HG03354 (cell line): Measurements from ENCODE around the gene MAN1C1.
"Not testable (repeated sequence)": the region's sequence is repeated elsewhere in the genome, so short reads cannot be mapped to it uniquely, and the experiment has no call there.

ENCODE experiments used
- ATAC-seq: cut with Tn5 transposase; IDR thresholded peaks from one replicate; pipeline ENCODE4 v1.9.1; 2021; ENCODE audit warnings: mild to moderate bottlenecking; ENCODE audit not compliant: unreplicated experiment, poor library complexity, severe bottlenecking

Gene MAN1C1

DNA sequence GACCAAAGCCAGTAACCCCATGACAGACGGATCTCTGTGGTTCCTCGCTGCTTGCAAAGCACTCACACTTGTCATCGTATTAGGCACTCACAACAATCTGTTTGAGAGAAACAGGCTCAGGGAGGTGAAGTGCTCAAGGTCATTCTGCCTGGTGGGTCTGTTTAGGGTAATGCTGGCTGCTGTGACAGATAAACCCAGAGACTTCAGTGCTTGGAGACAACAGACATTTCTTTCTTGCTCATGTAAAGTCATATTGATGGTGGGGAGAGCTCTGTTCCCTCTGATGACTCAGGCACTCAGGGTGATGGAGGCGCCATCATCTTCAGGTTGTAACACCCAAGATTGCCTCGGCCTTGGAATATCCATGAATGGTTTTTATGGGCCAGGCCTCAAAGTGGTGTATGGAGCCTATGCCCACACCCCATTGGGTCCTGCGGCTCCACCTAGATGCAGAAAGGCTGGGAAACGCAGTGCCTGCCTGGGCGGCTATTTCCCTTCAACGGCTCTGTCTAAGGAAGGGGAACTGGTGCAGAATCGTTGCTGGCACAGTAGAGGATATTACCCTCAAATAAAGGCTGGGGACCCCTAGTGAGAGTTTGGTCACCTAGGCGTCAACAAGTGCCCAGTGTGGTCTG, 111.8 kb downstream of the MAN1C1 start:
- no peak for ATAC-seq

- ATAC-seq, result no peak
Observed at GRCh38 chr1:25729045-25729444, 112.5 kb downstream of the MAN1C1 start.

GRCh38 chr1:25729790-25730644, 113.4 kb downstream of the MAN1C1 start:
- ATAC-seq, result no peak

DNA sequence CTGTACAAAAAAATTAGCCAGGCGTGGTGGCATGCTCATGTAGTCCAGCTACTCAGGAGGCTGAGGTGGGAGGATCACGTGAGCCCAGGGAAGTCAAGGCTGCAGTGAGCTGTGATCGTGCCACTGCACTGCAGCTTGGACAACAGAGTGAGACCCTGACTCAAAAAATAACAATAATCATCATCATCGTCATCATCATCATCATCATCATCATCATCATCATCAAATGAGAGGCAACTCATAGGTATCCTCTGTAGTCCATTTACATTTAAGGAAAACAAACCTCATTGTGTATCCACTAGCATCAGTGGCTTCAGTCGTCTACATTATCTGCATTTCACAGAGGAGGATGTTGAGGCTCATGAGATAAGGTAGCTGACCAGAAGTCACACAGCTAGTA, 114.6 kb downstream of the MAN1C1 start:
- no peak for ATAC-seq

- ATAC-seq, result no peak
Observed at GRCh38 chr1:25731626-25732370, 115.2 kb downstream of the MAN1C1 start.

GRCh38 chr1:25732821-25733220, 116.2 kb downstream of the MAN1C1 start:
- ATAC-seq, result no peak

- ATAC-seq, result no peak
Observed at GRCh38 chr1:25733271-25733670, 116.7 kb downstream of the MAN1C1 start.

DNA sequence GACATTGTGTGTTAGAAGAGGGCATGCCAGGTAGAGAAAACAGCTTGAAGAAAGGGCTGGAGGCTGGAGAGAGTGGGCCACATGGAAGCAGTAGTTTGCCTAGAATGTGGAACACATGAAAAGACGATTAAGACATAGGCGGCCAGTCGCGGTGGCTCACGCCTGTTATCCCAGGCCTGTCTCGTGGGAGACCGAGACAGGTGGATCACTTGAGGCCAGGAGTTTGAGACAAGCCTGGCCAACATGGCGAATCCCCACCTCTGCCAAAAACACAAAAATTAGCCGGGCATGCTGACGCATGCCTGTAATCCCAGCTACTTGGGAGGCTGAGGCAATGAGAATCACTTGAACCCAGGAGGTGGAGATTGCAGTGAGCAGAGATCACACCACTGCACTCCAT, 118.4 kb downstream of the MAN1C1 start:
- ATAC-seq, result not testable (repeated sequence)

DNA sequence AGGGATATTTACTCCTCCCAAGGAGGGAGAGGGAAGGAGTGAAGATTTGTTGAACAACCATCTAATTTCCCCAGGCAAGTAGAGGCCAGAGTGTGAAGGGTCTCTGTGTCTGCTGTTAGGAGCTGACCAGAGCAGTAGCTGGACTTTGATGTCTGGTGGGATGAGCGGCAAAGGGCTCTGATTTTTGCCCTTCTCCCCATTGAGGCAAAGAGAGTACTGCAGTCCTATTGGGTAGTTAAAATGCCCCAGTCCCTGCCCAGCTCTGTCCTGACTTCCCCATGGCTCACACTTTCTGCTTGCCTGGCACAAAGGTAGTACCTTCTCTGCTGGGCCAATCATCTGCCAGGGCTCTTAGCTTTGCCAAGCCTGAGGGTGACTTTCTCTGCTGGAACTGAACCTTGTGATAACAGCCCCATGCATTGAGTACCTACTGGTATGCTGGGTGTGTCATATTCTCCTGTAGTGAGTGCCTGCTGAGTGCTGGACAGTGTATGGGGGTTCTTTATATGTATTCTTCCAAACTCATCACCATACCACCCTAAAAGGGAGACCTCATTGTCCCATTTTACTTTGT, 119.5 kb downstream of the MAN1C1 start:
- no peak for ATAC-seq

DNA sequence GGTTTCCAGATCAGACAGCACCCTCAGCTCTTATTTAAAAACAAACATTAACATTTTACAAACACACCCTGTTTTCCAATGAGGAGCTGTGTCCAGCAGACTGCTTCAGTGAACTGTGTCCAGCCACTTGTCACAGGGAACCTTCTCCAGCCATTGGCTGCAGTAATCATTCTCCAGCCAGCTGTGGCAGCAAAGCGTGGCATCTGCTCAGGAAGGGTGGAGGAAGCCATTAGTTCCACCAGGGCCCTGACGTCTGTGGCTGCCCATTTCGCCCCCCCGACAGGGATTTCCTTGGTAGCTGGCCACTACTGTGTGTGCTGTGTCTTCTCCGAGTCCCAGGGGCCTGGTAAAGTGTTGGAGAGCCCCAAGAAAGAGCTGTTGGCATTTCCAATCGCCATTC, 120.5 kb downstream of the MAN1C1 start:
- ATAC-seq, result no peak

DNA sequence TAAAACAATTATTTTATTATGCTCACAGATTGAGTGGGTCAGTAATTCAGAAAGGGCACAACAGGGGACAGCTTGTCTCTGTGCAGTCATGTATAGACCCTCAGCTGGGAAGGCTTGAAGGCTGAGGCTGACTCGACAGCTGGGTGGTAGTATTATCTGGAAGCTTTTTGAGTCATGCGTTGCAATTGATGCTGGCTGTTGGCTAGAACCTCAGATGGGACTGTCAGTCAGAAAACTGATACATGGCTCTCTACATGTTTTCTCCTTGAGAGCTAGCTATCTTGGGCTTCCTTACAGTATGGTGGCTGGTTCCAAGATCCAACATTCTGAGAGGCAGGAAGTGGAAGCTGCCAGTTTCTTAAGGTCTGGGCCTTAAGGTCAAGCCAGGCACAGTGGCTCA, 121.9 kb downstream of the MAN1C1 start:
- ATAC-seq, result no peak

GRCh38 chr1:25739341-25739740, 122.8 kb downstream of the MAN1C1 start:
- no peak for ATAC-seq

DNA sequence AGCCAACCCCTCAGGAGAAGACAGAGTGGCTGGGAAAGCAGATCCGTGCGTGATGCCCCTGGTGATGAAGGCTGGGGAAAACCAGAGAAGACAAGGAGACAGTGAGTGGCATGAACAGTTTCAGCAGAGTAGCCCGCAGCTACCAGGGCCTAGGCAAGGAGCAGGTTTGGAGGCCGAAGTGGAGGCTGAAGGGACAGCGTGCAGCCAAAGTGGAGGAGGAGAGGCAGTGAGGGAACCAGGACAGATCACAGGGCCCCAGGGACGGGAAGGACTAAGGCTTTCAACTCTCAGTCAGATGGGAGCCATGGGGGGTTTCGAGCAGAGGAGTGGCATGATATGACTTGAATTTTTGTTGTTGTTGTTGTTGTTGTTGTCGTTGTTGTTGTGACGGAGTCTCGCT, 123.5 kb downstream of the MAN1C1 start:
- ATAC-seq, result no peak

DNA sequence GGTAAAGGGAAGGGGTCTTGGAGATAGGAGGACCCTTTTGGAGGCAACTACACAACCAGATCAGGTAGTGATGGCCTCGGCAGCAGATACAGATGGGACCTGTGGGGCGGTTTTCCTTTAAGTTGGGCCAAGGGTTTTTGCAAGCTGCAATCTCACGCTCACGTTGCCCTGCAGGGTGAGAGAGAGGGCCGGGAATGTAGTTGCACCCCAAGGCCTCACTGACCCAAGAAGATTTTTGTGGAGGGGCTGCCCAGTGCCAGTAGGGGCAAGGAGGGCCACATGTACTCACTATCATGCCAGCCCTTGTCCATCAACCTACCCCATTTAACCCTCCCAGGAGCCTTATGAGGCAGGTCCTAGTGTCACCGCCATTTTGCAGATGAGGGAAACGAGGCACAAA, 125.7 kb downstream of the MAN1C1 start:
- no peak for ATAC-seq

GRCh38 chr1:25743164-25744139, 126.9 kb downstream of the MAN1C1 start:
- ATAC-seq, result no peak

- no peak for ATAC-seq
Observed at GRCh38 chr1:25744140-25744581, 127.6 kb downstream of the MAN1C1 start.

GRCh38 chr1:25744636-25745425, 128.2 kb downstream of the MAN1C1 start:
- no peak for ATAC-seq

DNA sequence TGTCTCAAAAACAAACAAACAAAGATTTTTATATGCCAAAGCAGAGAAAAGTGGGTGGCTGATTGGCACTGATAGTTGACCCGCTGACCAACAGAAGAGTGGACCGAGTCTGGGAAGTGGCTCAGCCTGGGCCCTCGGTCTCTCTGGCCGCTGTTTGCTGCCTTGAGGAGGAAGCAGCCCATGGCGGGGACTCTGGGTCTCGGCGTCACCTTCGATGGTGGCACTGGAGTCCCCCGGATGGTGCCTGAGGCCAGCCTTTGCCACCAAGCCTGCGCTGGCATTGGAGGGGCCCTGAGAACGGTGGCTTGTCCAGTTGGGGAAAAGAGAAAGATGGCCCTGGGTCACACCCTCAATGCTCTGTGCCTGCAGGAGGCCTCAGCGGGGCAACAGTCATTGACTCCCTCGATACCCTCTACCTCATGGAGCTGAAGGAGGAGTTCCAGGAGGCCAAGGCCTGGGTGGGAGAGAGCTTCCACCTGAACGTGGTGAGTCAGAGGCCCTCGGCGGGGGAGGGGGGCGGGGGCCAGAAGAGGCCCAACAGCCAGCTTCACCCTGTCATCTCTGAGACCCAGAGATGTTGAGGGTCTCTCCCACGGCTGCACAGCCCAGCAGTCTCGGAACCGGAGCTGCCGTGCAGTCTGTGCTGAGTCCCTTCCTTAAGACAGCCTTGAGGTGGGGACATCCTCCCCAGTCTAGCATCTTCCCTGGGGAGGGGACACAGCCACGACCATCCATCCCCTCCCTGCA, 129.9 kb downstream of the MAN1C1 start:
- no peak for ATAC-seq
